NCI-H146 treated with DMSO at 0.1 percent for 48 hours (cell line): ENCODE measurements around the gene ANKIB1.

Experiments
- DNase-seq: peaks from one replicate; lab custom pipeline; 2025; ENCODE audit not compliant: unreplicated experiment; lab: John Stamatoyannopoulos, UW

The ANKIB1 gene

DNA sequence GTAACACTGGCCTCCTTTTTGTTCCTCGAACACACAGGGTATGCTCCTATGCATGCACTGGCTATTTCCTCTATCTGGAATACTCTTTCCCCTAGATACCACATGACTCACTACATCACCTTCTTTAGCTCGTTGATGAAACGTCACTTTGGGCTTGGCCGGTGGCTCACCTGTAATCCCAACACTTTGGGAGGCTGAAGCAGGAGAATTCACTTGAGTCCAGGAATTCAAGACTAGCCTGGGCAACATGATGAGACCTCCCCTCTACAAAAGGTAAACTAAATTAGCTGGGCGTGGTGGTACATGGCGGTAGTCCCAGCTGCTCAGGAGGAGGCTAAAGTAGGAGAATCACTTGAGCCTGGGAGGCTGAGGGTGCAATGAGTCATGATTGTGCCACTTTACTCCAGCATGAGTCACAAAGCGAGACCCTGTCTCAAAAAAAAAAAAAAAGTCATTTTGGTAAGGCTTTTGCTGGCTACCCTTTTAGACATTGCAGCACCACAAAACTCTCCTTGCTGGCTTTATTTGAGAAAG, 14.5 kb downstream of the ANKIB1 start:
- no peak for DNase-seq

DNA sequence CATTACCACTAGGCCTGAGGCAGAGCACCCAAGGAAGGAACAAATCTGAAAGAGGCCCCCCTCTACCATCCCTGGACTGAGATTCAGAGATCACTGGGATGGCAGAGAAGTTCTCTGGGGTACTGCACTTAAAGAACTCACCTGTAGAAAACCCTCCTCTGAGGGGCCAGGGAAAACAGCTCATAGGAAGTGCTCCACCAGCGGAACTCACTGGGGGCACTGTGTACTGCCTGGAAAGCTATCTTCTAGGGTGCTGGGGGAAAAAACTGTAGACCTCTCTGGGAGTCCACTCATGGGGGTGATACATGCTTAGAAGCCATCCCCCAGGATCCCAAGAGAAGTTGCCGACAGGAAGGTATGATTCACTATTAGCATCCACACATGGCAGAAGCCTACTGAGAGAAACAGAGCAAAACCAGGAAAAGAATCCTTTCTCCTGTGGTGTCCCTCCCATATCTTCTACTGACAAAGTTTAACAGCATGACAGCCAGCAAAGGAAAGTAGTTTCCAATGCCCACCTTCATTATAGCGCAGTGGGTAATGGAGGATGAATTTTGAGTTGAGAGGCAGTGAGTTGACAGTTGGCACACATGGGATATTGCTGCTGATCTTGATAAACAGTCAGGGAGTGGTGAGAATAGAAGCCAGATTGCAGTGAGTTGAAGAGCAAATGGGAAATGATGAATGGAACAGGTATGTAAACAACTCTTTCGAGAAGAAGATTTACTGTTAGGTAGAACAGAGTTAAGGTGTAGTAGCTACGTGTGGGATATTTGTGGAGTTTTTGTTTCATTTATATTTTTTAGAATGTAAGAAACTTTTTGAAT, 20.9 kb downstream of the ANKIB1 start:
- DNase-seq: no peak

DNA sequence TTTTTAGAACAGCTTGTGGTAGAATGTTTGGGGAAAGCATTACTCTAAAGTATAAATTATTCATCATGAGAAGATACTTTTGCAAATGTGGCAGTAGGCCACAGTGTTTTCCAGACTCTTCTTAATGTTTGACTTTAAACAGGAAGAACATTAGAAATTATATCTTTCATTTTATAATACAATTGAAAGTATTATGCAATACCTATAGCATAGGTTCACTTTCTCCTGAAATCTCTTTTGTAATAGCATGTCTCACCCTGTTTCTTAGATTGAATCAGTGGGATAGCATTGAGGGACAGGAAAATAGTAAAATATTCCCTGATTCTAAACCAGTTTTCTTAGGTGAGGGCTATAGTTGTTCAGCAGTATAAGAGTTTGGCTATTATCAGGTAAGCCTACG, 23.1 kb downstream of the ANKIB1 start:
- no peak for DNase-seq

DNA sequence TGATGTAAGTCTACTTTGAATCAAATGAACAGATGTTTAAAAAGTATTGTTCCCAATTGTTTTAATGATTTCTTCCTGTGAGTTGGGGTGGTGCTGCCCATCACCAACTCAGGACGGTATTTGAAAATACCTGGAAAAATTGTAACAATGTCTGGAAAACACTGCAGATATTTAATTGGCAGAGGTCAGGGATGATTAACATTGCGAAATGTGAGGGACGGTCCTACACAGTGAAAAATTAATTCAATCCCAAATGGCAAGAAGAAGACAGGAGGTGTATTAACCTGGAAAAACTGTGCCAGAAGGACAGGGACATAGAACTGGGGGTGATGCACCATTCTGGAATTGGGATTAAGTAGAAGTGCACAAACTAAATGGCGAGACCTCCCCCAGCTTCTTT, 29.6 kb downstream of the ANKIB1 start:
- no peak for DNase-seq

DNA sequence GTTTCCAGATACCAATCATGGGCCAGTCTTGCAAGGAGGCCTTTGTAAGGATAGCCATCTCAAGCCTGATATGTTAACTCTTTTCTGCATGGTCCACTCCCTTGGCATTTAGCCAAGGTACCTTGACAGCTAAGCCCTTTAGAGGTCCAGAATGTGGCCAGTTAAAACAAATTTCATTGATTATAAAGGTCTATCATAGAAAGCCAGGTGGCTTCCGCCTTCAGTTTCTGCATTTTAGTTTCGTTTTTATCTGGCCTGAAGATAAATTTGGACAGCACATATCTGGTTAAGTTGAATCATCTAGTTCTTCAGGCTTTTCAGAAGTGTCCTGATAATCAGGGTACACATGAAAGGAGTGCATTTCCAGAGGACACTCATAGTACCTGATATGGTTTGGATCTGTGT, 30.7 kb downstream of the ANKIB1 start:
- no peak for DNase-seq

DNA sequence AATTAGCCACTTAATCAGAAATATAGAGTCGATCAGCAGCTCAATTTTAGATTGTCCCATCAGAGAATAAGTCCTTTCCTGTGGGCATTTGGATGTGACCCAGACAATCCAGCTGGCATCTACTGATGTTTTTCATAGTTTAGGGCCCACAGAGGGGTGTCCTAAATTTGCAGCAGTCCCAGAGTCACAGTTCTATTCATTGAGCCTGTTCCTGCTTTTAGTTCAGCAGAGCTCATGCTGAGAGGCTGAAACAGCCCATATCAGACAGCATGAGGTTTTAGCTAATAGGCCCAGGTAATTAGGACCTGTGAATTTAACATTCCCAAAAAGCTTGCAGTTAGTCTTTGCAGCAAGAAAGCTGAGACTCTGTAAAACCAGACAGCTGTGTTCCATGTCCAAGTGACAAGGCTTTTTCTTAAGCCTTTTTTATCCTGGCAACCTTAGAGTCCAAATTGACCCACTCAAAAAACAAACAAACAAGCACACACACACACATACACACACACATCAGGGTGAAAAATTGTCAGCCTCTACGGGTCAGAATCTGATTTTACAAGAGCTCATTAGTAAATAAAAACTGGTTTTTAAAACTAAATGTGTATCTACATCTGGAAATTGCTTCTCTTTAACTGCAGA, 33.7 kb downstream of the ANKIB1 start:
- no peak for DNase-seq

DNA sequence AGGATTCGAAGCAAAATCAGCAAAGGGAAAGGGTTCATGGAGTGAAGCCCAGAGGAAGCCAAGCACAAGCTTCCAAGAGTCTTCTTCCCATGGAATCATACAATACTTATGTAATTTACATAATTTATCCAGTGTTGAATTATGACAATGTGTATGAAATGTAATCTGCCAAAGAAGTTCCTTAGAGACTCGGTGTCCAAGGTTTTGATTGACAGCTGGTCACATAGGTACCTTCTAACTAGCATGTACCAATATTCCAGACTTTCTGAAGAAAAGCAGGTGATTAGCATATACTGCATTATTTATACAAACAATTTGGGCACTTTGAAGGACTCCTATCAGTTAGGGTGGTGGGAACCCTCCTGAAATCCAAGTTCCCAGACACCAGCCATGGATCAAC, 35.3 kb downstream of the ANKIB1 start:
- no peak for DNase-seq

DNA sequence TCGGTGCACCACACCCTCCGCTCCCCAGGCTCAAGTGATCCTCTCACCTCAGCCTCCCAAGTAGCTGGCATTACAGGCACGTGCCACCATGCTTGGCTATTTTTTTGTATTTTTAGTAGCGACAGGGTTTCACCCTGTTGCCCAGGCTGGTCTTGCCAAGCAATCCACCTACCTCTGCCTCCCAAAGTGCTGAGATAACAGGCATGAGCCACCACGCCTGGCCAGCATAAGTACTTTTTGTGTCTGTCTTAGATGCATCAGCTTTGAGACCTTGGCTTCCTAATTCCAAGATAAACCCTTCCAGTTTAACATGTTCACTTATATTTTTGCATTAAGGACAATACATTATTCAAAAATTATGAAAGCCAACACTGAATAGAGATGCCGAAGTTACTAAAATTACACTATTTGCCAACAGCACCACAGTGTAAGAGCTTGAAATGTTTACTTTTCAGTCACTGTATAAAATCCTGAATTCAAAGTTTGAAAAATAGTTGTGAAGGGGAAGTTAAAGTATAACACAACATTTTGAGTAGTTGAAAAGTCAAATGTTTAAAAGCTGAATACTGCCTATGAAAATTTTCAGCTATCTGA, 36.5 kb downstream of the ANKIB1 start:
- no peak for DNase-seq

DNA sequence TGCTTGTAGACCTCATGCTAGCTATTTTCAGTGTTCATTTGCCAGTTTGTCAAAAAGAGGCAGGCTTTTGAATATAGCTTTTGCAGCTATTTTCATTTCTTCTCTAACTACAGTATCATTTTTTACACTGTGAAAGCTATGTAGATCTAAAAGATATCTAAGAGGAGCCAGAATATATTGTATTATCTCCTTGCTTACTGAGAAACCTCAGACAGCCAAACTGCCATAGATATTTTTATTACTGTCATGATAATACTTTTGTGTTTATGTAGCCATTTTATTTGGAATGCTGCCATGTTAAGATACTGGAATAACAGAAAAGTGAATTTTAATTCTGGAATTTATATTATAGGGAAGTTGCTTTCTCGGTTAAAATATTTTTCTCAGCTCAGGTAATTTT, 37.2 kb downstream of the ANKIB1 start:
- DNase-seq: no peak

DNA sequence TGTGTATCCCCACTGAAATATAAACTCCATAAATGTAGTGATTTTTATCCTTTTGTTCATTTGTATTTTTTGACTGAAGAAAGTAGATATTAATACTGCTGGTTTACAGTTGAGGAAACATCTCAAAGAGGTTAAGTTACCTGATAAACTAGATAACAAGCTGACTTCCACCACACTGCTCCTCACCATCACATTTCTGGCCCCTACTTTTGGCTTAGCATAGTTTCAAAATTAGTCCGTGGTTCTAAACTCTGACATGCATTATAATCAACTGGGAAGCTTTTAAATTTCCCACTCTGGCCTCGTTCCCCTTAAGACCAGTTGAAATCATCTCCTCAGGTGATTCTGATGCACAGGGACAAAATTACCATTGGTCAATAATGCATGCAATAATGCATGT, 43.5 kb downstream of the ANKIB1 start:
- DNase-seq: no peak

DNA sequence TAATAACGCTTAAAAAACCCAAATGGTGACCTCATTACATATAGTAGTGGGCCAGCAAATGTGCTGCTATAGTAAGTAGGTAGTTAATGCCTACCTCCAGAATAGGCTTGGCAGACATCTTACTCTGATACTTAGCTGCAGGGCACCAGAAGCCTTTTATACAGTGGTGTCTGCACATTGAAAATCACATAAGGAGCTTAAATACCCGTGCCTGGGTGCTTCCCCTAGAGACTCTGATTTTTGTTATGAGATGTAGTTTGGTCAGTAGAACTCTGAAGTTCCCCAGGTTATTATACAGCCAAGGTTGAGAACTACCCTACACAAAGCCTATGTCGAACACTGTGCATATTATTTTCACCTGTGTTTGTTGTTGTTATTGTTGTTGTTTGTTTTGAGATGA, 47.2 kb downstream of the ANKIB1 start:
- DNase-seq: no peak

DNA sequence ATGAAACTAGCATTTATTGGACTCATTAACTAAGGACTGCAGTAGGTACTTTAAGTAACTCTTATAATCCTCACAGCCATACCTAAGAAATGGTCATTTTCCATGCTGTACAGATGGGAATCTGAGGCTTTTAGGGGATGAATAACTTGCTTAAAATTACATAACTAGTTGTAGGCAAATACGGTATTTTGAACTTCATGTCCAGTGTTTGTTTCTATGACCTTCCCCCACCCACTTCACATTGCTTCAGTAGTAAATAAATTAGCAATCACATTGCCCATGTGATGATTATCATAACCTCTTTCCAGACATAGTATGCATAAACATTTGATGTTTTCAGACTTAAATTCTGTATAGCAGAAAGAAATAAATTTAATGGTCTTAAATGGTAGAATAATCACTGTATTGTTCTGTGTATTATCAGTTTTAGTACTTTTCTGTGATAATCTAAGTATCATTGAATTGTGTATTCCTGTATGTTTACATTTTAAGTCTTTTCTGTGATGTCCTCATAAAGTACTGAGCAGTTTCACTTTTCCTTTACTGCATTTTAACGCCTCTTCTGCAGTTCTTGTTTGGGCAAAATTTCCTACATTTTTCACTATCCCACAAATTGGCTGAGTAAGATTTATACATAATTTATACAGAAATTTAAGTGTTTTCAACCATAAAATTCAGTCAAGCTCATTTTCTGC, 48.3 kb downstream of the ANKIB1 start:
- DNase-seq: no peak

DNA sequence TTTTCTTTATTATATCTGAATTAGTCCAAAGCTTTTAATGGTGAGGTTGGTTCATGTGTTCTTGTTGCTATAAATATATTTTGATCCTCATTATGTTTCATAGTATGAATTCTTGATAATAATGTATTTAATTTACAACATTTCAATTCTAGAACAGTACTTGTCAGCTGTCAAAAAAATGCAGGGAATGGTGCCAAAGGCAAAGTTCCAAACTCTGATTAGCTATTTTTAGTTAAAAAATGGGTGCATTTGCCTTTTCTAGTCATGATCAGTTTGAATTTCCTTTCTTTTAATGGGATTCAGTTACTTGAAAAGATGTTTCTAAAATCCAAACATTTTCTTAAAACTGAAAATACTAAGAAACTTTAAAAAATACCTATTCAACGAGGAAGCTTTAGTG, 49.6 kb downstream of the ANKIB1 start:
- no peak for DNase-seq

DNA sequence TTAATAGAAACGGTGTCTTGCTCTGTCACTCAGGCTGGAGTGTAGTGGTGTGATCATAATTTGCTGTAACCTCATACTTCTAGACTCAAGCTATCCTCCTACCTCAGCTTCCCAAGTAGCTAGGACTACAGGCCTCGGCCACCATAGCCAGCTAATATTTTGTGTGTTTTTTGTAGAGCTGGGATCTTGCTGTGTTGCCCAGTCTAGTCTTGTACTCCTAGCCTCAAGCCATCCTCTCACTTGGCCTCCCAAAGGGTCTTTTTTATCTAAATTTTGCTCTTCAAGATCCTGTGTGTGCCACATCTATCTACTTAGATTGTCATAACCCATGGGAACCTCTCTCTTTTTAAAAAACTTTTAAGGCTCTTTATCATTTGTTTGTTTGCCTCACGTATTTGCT, 50.5 kb downstream of the ANKIB1 start:
- no peak for DNase-seq

DNA sequence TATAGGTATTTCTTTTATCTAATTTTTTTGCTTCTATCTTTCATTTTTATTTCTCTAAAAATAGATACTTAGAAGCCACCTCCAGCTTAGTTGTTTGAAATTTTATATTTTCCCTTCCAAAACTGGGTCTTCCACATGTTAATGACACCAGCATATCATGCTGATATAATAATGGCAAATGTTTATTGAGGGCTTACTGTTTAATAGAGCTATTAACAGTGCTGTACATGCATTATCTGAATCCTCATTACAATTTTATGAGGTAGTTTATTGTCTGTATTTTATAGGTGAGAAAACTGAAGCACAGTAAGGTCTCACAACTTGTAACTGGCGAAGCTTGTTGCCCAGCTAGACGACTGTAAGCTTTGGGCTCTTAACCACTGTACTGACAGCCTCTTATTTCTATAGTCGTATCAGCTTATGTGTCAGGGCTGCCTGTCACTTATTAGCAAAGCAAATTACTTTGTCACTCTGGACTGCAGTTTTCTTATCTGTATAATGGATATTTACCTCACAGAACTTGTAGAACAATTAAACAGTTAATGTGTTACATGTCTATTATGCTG, 51.2 kb downstream of the ANKIB1 start:
- DNase-seq: peak; percentile 24

DNA sequence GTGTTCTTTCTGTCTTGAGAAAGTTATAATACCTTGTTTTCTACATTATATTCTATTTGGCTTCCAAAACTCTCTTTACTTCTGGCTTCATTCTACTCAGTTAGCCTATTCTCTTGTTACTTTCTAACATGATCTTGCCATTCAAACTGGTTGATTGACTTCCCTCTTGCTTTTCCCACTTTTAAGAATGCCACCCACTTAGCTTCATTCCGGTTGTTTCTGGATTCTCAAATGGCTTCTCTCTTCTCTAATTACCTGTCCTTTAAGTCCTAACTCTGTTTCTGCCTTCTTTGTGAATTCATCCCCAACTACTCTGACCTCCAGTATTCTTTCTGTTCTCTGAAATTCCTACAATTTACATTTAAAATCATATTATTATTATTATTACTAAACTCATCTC, 52.0 kb downstream of the ANKIB1 start:
- no peak for DNase-seq

DNA sequence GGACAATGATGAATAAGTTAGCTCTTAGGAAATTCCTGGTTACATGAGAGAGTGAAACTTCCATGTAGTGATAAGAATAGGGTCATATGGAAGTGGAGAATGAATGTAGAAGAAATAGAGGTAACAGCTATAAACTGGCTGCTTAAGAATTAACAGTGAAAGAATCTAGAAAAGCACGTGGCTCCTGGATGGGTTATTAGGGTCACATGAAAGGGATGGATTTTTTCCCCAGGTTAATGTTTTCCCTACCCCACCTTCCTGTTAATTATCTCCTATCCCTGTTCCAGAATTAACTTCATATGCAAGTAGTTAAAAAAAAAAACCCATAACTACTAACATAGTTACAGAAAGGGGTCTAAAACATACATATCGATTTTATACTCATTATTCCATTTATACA, 58.0 kb downstream of the ANKIB1 start:
- no peak for DNase-seq

DNA sequence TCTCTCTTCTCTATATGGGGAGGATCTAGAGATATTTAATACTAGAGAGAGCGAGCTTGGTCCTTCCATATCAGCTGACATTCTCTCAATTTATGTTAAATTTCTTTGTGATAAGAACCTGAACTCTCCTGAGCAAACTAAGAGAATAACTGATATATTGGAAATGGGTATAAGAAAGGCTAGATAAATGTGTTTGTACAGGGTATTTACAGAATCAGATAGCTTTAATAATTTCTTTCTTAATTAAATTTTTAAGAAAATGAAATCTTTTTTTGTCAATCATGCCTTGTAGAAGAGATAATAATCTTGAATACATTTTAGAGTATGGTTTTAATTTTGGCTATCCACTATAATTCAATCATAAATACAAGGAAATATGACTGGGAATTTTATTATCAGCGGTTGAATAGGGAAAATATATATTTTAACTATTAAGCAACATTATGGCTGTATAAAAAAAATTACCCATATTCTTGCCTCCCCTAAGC, 58.7 kb downstream of the ANKIB1 start:
- DNase-seq: no peak

DNA sequence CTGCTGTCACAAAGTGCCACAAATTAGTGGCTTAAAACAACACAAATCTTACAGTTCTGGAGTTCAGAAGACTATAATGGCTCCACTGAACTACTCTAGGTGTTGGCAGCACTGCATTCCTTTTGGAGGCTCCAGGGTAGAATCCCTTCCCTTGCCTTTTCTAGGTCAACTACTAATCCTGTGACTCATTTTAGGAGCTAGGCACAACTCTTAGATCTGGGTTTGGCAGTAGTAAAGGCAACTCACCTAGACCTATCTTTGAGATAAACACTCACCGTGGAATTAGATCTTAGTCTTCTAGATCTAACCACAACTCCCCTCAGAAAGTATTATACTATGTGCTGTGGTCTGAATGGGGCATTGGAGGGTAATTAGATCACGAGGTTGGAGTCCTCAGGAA, 60.4 kb downstream of the ANKIB1 start:
- DNase-seq: no peak

DNA sequence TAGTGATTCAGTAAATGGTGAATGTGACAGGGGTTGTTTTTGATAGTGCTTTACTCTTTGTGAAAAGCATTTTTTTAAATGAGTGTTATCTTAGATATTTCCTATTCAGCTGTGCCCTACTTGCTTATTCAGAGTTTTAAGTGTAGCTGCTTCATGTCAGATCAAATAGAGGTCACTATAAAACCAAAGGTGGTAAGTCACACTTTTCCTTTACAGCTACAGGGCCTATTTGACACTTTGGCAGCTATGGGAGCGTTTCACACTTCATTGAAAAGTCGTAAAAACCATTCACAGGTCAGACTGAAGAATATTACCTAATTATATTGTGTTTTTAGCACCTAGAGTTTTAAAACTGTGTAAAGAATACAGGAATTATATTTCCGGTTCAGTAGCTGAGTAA, 67.3 kb downstream of the ANKIB1 start:
- no peak for DNase-seq

DNA sequence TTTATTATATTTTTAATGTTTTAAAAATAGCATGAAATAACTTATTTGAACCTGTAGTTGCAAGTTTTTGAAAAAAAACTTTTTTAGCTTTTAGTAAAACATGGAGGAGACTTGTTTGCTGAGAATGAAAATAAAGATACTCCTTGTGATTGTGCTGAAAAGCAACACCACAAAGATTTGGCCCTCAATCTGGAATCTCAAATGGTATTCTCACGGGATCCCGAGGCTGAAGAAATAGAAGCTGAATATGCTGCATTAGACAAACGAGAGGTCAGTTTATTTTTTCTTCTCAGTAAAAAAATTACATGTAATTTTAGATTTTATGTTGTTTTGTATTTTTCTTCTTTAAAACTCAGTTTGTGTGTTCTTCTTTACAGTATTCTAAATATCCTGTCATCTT, 73.5 kb downstream of the ANKIB1 start:
- DNase-seq: no peak
